Upper lobe of right lung (tissue), 1 donor: ENCODE data around the gene OGDHL. TPM values are rescaled to one million over a fixed set of nuclear protein-coding genes. Genes with fewer than 3 reads are reported as not detected.

Experiments
- ATAC-seq: fragments of 200-7000 bp; cut with Tn5 transposase; one replicate; pipeline ENCODE4 v1.9.1; 2020; ENCODE audit warnings: mild to moderate bottlenecking, moderate library complexity
- DNase-seq: peaks from one replicate; pipeline ENCODE4 v3.0.0-alpha.2; 2020
- H3K27ac ChIP-seq: fragments of 200-600 bp; one replicate; pipeline ENCODE4 v1.8.0; 2022
- H3K27me3 ChIP-seq: fragments of 200-600 bp; one replicate; pipeline ENCODE4 v1.8.0; 2022; ENCODE audit warnings: mild to moderate bottlenecking
- H3K36me3 ChIP-seq: fragments of 200-600 bp; one replicate; pipeline ENCODE4 v1.8.0; 2022
- H3K4me1 ChIP-seq: fragments of 200-600 bp; one replicate; pipeline ENCODE4 v1.8.0; 2022
- H3K4me3 ChIP-seq: fragments of 200-600 bp; one replicate; pipeline ENCODE4 v1.8.0; 2022; ENCODE audit warnings: mild to moderate bottlenecking
- H3K9me3 ChIP-seq: fragments of 200-600 bp; one replicate; pipeline ENCODE4 v1.8.0; 2022
- intact Hi-C: fragments of 100-400 bp; cut with DNase I; formaldehyde crosslinking; loops from one replicate; pipeline ENCODE4 v1.11.0; 2022
- total RNA-seq: library from RNA; stranded (reverse); fragmentation: NEBNext Ultra II Directional; extraction: Animal tissue kit (Norgen Biotek cat#: 25700); gene quantifications from one replicate; pipeline ENCODE4 v1.2.1, GENCODE V29; 2021
- TF ChIP-seq, protein P1 (sequence below): fragments of 200-600 bp; IDR thresholded peaks from one replicate; pipeline ENCODE4 v1.8.0; 2022; ENCODE audit warnings: antibody characterized with exemption
- donor health status: DM: no; HTN: yes; CAD: no; lungs with severe emphysema.

The OGDHL gene
- total RNA-seq, 1 donor from 2014 or later, result 0.69 TPM

- no peak overlapping the region for H3K27ac ChIP-seq
- TF ChIP-seq, protein P1, sequence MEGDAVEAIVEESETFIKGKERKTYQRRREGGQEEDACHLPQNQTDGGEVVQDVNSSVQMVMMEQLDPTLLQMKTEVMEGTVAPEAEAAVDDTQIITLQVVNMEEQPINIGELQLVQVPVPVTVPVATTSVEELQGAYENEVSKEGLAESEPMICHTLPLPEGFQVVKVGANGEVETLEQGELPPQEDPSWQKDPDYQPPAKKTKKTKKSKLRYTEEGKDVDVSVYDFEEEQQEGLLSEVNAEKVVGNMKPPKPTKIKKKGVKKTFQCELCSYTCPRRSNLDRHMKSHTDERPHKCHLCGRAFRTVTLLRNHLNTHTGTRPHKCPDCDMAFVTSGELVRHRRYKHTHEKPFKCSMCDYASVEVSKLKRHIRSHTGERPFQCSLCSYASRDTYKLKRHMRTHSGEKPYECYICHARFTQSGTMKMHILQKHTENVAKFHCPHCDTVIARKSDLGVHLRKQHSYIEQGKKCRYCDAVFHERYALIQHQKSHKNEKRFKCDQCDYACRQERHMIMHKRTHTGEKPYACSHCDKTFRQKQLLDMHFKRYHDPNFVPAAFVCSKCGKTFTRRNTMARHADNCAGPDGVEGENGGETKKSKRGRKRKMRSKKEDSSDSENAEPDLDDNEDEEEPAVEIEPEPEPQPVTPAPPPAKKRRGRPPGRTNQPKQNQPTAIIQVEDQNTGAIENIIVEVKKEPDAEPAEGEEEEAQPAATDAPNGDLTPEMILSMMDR, result no peak
- DNase-seq (no peak), ATAC-seq (no peak)
- H3K36me3 ChIP-seq, result no peaks in the 10 kb centered on the region
- no peaks in the 10 kb centered on the region for H3K4me1 ChIP-seq
- no peaks in the 10 kb centered on the region for H3K27me3 ChIP-seq
- no peaks in the 10 kb centered on the region for H3K9me3 ChIP-seq
- H3K4me3 ChIP-seq, result no peak overlapping the region
- intact Hi-C loops, result no loop called here
These were observed 20.8 kb downstream of the OGDHL start for GRCh38 chr10:49741108-49741995.

DNA sequence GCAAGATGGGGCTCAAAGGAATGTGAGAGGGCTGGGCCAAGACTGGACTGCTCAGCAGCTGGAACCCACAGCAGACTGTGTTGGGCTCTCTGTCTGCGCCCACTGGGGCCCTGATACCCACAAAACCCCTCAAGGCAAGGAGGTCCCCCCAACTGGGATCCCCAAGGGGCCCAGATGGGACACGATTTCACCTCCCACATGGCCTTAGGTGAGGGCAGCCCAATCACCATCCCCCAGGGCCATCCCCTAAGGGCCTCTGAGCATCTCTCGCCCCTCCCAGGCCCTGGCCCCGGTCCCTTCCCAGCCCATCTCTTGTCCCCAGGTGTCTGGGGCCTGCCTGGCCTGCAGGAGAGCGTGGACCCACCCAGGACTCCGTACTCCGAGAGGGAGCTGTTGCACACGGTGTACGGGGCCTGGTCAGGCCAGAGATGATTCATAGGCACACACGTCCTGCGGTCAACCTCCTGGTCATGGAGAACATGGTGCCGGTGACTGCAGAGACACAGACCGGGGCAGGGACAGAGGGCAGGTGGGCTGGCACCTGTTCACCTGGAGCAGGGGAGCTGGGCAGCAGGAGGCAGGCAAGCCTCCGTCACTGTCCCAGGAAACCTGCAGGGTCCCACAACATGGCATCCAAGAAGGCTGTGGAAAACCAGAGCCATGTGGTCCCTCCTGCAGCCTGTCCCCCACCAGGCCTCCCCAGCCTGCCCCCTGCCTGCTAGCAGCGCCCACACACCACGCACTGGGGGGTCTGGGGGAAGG lies 21.6 kb downstream of the OGDHL start:
- Histone ChIP-seq H3K27me3 (no peaks in the 10 kb centered on the region), H3K4me3 (no peak overlapping the region), H3K36me3 (no peaks in the 10 kb centered on the region), H3K4me1 (no peaks in the 10 kb centered on the region), H3K9me3 (no peaks in the 10 kb centered on the region), H3K27ac (no peak overlapping the region)
- TF ChIP-seq, protein P1, result no peak
- intact Hi-C loops, result no loop called here
- DNase-seq, result no peak
- no peak for ATAC-seq

DNA sequence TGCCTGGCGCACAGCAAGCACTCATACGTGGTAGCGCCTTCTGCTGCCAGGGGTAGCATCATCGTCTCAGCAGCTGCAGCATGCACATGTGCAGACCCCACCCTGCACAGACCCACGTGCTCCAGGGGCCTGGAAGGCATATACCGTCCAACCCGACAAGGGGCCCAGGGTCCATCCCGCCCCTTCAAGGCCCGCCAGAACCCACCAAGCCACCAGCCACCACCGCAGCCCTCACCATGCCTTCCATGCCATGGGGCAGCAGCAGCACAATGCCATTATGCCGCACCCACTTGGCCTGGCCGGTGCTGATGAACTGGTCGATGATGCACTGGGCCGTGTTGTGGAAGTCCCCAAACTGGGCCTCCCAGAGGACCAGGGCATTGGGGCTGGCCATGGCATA lies 22.7 kb downstream of the OGDHL start:
- Histone ChIP-seq H3K36me3 (no peaks in the 10 kb centered on the region), H3K4me3 (no peak overlapping the region), H3K27me3 (no peaks in the 10 kb centered on the region), H3K27ac (no peak overlapping the region), H3K4me1 (no peaks in the 10 kb centered on the region), H3K9me3 (no peaks in the 10 kb centered on the region)
- ATAC-seq (no peak), DNase-seq (peak; percentile 54)
- intact Hi-C loops, result no loop called here
- TF ChIP-seq, protein P1, result no peak

DNA sequence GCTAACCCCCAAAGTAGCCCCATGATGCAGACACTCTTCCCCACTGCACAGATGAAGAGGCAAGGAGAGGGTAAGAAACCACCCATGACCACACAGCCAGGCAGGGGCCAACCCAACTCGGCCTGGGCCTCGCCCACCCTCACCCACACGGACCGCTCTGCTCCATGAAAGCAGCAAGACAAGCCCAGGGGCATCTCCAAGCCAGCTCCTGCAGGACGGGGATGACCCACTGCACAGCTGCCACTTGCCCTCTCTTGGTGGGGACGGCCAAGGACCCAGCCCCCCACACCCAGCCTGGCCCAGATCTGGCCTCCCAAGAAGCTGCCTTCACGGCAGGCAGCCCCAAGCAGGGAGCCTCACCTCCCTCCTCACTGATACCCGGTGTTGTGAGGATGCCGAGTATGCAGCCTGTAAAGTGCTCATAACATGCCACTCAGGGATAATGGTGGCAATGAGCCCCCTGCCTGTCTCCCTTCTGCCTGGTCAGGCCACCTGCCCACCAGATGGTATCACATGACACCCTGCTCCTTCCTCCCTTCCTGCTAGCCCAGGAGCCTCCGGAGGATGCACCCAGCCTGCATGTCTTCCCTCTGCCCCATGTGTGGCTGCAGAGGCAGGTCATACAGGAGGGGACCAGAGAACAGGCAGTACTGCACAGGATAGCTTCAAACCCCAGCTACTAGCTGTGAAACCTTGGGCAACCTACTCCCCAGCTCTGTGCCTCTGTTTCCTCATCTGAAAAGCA lies 23.3 kb downstream of the OGDHL start:
- TF ChIP-seq, protein P1, result no peak
- no peaks in the 10 kb centered on the region for H3K9me3 ChIP-seq
- no peaks in the 10 kb centered on the region for H3K36me3 ChIP-seq
- DNase-seq (peak; percentile 52), ATAC-seq (no peak)
- H3K4me3 ChIP-seq, result no peak overlapping the region
- no peaks in the 10 kb centered on the region for H3K4me1 ChIP-seq
- H3K27ac ChIP-seq, result no peak overlapping the region
- H3K27me3 ChIP-seq, result no peaks in the 10 kb centered on the region
- intact Hi-C loops, result no loop called here

- Histone ChIP-seq H3K4me3 (no peak overlapping the region), H3K9me3 (no peaks in the 10 kb centered on the region), H3K36me3 (no peaks in the 10 kb centered on the region), H3K4me1 (no peaks in the 10 kb centered on the region), H3K27me3 (no peaks in the 10 kb centered on the region), H3K27ac (no peak overlapping the region)
- TF ChIP-seq, protein P1, result no peak
- DNase-seq, result peak; percentile 51
- no peak for ATAC-seq
- intact Hi-C loops, result no loop called here
These were observed 24.5 kb downstream of the OGDHL start for GRCh38 chr10:49737474-49738201.
